Stimulated activated CD4-positive, alpha-beta T cell treated with anti-CD3 and anti-CD28 coated beads, Interleukin-2, amount 100 ng/mL, for 24 hours (primary cell): ENCODE measurements around the gene BET1.

Experiments used
- DNase-seq, 2 donors: peaks; one replicate each; pipeline ENCODE4 v3.0.0-alpha.2; 2020

Gene BET1

GRCh38 chr7:94011714-94012353 lies 7.7 kb upstream of the BET1 start:
- DNase-seq = no peak

DNA sequence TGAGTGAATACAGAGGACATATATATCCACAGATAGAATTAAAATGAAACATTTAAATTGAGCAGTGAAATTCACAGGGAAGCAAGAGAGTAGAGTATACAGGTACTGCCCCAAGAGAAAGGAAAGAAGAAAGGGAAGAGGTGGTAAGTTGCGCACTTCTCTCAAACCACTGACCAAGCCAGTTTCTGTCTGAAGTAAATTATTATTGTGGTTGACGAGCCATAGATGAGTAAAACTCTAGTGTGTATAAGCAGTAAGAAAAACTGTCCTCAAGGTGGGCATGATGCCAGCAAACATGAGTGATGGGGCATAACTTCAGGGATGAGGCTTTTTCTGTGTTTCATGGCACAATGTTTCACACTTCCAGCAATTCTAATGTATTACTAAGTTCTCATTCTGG lies 4.4 kb upstream of the BET1 start:
- no peak for DNase-seq

- DNase-seq = no peak
Observed at GRCh38 chr7:94005753-94006152, 1.6 kb upstream of the BET1 start.

DNA sequence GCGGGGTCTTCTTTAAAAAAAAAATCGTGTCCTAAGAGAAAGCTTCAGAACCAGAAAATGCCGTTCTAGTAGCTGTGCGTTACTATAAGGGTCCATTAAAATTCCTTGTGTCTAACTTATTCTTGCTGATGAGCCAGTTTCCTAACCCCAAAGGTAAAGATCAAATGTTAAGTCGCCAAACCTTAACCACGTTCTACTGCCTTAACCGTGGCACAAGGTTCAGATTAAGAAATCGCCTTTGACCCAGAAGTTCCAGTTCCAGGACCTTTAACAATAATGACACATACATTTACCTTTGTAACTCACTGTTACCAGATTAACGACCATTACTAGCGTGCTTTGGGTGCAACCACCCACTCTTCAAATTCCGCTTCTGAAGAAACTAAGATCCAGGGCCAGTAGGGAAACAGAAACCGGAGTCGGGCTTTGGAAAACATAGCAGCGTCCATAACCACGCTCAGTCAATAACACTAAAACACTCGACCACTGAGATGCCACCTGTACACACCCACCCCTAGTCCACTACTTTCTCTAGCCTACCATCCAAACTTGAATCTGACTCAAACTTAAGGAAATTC lies 620 bp downstream of the BET1 start:
- no peak for DNase-seq

GRCh38 chr7:94001396-94001795 lies 2.8 kb downstream of the BET1 start:
- DNase-seq = no peak

DNA sequence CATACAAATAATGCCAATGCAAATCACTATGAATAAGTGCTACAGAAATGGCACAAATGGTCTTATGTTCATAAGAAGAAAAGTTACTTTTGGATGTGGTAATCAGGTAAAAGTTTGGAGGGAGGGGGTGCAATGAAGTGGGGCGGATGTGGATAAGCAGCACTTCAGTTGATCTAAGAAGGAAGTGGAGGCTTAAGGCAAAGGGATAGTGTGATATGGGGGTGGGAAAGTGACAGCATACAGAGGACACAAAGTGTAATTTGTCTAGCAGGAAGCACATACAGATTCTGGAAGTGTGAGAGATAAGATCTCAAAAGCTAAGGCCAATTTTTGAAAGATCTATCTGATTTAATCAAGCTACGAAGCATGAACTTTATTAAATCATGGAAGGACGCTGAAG lies 6.3 kb downstream of the BET1 start:
- DNase-seq = no peak

DNA sequence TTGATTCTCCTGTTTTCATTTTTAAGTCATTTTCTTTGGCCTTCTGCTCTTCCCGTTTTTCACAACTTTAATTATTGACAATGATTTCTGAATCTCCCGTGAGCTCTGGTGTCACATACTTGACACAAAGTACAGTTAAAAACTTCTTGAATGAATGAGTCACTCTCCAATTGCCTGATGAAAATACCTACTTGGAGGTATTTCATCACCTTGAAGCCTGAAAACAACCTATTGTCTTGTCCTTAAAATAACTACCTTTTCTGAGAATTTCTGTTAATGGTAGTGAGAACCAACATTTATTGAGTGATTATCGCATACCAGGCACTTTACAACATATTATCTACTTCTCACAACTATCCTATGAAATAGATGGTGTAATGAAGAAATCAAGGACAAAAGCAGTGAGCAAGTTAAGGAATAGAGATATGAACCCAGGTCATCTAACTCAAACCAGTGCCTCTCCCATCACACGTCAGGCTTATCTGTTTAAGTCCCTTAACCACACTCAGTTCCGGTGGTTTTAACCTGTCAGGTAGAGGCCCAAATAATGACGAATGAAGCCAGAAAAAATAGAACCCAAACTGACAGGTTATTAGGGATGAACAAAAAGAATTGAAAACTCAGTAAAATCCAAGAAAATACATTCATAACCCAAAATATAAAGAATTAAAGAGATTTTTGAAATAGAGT lies 11.6 kb downstream of the BET1 start:
- DNase-seq = no peak

- DNase-seq = no peak
Observed at GRCh38 chr7:93987297-93987696, 16.9 kb downstream of the BET1 start.

DNA sequence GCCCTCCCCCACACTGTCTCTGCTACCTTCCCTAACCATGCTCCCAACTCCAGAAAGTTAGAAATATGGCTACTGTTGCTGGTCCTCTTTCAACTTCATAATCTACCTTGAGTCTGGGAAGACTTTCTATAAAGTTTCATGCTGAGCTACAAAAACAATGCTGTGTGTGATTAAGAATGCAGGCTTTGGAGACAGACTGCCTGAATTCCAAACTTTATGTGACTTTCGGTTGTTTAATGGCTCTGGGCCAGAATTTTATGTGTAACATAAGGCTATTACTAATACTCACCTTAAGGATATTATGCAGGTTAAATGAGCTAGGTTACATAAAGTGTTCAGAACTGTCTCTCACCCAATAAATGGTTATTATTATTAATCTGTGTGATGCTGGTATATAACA lies 19.1 kb downstream of the BET1 start:
- DNase-seq = no peak

DNA sequence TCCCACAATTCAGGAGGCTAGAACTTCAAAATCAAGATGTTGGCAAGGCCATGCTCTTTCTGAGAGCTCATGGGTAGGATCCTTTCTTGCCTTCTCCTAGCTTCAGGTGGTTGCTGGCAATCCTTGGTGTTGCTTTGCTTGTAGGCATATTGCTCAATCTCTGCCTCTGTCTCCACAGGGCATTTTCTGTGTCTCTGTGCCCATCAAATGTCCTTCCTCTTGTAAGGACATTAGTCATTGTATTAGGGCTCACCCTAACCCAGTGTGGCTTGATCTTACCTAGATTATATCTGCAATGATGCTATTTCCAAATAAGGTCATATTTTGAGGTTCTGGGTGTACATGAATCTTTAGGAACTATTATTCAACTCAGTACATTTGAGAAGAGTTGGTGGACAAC lies 20.1 kb downstream of the BET1 start:
- DNase-seq = no peak

- no peak for DNase-seq
Observed at GRCh38 chr7:93981480-93981874, 22.7 kb downstream of the BET1 start.

GRCh38 chr7:93980744-93981479 lies 23.2 kb downstream of the BET1 start:
- no peak for DNase-seq

DNA sequence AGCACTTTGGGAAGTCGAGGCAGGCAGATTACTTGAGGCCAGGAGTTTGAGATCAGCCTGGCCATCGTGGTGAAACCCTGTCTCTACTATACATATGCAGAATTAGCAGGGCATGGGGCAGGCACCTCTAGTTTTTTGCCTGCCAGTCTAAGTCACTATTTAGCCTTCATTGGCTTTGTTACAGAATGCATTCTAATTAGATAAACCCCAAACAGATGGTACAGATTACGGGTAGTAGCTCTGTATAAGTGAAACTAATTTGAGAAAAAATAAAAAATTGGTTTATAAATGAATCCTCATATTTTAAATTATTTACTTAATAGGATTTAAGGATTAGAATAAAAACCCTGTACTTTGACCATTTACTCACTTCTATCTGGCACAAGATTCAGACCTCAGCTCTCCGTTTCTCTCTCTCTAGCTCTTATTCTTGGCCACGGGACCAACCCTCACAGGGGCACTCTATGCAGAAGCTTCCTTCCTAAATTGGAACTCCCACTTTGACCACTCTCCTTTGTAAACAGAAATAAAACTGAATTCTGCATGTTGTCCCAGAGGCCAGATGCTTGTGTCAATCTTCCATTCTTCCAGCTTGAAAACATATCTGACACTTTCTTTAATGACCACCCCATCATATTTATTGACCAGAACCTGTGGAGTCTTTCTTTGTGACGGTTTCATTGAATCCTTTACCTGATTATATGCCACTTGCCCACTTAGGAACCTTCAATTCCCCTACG lies 26.8 kb downstream of the BET1 start:
- no peak for DNase-seq

DNA sequence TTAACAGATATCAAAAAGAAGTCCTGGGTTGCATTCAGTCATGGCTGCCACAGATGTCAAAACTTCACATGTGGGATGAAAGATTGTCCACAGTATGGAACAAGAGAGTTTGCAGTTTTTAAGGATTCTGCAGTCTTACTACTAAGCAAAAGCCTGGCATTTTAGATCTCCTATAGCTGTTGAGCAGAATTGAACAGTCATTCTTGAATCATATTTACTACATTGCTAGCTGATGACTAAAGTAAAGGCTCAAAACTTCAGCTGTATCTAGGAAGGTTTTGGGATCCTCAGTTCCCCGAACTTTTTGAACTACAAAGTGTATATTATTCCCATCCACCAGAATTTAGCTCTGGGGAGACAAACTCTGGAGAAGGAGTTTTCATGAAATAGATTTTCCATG lies 31.0 kb downstream of the BET1 start:
- DNase-seq = no peak

GRCh38 chr7:93972029-93972725 lies 32.0 kb downstream of the BET1 start:
- DNase-seq = no peak

GRCh38 chr7:93968911-93969620 lies 35.1 kb downstream of the BET1 start:
- no peak for DNase-seq

DNA sequence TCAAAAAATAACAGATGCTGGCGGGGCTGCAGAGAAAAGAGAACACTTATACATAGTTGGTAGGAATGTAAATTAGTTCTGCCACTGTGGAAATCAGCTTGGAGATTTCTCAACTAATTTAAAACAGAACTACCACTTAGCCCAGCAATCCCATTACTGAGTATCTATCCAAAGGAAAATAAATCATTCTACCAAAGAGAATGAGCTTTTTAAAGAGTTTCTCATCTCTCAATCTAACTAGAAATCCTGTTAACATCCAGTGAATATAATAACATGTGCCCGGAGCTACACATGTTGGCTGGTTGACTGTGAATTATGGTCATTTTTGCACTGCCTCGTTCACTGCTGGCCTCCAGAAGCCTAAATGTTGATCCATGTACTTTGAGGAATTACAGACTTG lies 39.3 kb downstream of the BET1 start:
- no peak for DNase-seq

GRCh38 chr7:93964262-93964661 lies 39.9 kb downstream of the BET1 start:
- DNase-seq = no peak

GRCh38 chr7:93960986-93961385 lies 43.2 kb downstream of the BET1 start:
- DNase-seq = no peak

DNA sequence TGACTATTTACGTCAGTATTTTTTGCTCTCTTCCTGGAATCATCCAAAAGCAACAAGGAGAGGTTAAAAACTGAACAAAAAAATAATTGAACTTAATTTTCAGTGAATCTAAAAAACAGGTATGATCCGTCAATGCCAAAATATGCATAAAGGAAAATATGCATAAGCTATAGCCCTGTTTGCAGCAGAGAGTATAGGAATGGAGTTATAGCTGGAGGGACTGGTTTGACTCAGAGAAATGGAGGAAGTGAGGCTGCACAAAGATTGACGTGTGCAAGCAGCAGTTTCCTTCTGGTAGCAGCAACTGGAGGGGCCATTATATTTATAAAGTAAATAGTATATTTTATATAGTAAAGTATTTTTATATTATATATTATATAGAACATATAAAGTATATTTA lies 45.5 kb downstream of the BET1 start:
- no peak for DNase-seq

DNA sequence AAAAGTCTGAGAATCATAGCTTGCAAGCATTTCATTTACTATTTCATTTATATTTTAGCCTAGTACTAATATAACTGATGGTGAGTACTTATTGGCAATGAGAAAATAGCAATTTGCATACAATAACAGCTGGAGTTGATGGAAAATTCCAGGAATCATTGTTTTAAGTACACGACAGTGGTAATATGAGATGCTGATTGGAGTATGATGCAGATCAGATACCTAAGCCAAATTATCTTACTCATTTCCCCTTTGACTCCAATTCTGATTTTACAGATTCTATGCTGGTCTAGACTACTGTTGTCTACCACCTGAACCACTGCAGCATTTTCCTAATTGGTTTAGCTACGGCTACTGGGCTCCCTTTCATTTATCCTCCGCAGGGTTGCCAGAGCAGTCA lies 45.9 kb downstream of the BET1 start:
- DNase-seq = no peak

DNA sequence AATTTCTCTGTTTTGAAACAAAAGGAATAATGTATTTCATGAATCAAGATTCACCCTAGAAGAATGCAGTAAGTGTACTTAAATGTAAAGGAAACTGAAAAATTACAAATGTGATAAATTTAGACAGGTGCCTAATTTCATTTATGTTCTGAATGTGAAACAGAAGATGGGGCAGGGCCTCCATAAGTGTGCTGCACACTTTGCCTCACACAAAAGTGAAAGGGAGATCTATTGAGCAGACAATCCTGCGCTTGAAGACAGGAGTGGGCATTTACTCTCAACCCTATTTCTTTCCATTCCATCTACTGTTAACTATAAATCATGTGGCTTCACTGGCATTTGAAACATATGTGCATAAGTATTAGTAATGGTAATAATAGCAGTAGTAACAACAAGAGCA lies 46.4 kb downstream of the BET1 start:
- no peak for DNase-seq
